ENCODE measurements around the gene MDGA2. TPM values are rescaled to one million over a fixed set of nuclear protein-coding genes. Genes with fewer than 3 reads are reported as not detected.

Gene MDGA2
- total RNA-seq, 1 donor: not detected

DNA sequence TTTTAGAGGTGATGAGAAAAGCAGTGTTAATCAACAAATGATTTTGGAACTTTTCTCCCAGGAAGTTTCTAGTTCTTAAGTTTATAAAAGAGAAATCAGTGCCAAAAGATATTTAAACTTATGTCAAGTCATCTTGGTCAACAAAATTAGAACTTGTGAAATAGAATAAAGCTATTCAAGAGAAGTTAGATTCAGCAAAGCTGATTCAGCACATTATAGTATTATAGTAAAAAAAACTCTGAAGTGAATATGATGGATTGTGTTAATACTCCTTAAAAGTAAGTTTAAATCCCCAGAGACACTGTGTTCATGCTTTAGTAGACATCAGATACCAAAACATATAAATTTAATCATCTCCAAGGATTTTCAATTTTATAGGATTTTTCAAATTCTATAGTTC lies 813.7 kb downstream of the MDGA2 start:
- no peak overlapping the region for H3K4me3 ChIP-seq (ENCODE audit: low read depth, low read length)
- no peak for DNase-seq (ENCODE audit: low read depth)
- TF ChIP-seq, protein P1, sequence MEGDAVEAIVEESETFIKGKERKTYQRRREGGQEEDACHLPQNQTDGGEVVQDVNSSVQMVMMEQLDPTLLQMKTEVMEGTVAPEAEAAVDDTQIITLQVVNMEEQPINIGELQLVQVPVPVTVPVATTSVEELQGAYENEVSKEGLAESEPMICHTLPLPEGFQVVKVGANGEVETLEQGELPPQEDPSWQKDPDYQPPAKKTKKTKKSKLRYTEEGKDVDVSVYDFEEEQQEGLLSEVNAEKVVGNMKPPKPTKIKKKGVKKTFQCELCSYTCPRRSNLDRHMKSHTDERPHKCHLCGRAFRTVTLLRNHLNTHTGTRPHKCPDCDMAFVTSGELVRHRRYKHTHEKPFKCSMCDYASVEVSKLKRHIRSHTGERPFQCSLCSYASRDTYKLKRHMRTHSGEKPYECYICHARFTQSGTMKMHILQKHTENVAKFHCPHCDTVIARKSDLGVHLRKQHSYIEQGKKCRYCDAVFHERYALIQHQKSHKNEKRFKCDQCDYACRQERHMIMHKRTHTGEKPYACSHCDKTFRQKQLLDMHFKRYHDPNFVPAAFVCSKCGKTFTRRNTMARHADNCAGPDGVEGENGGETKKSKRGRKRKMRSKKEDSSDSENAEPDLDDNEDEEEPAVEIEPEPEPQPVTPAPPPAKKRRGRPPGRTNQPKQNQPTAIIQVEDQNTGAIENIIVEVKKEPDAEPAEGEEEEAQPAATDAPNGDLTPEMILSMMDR (IDR thresholded peaks at IDR 0.05; ENCODE audit: insufficient read depth, low read length): no peak

GRCh38 chr14:46840944-46841720 lies 834.3 kb downstream of the MDGA2 start:
- no peak overlapping the region for H3K4me3 ChIP-seq (ENCODE audit: low read depth, low read length)
- TF ChIP-seq, protein P1 (IDR thresholded peaks at IDR 0.05; ENCODE audit: insufficient read depth, low read length): no peak
- no peak for DNase-seq (ENCODE audit: low read depth)

DNA sequence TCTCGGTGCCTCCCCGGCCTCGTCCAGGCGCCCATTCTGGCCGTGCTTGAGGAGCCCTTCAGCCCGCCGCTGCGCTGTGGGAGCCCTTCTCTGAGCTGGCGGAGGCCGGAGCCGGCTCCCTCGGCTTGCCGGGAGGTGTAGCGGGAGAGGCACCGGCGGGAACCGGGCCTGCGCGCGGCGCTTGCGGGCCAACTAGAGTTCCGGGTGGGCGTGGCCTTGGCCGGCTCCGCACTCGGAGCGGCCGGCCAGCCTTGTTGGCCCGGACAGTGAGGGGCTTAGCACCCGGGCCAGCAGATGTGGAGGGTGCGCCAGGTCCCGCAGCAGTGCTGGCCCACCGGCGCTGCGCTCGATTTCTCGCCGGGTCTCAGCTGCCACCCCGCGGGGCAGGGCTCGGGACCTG lies 855.1 kb downstream of the MDGA2 start:
- TF ChIP-seq, protein P1 (IDR thresholded peaks at IDR 0.05; ENCODE audit: insufficient read depth, low read length): no peak
- H3K4me3 ChIP-seq (ENCODE audit: low read depth, low read length): no peak overlapping the region
- no peak for DNase-seq (ENCODE audit: low read depth)

- no peak for DNase-seq (ENCODE audit: low read depth)
- H3K4me3 ChIP-seq (ENCODE audit: low read depth, low read length): no peak overlapping the region
- TF ChIP-seq, protein P1 (IDR thresholded peaks at IDR 0.05; ENCODE audit: insufficient read depth, low read length): no peak
Observed at GRCh38 chr14:46819117-46819516, 856.3 kb downstream of the MDGA2 start.

DNA sequence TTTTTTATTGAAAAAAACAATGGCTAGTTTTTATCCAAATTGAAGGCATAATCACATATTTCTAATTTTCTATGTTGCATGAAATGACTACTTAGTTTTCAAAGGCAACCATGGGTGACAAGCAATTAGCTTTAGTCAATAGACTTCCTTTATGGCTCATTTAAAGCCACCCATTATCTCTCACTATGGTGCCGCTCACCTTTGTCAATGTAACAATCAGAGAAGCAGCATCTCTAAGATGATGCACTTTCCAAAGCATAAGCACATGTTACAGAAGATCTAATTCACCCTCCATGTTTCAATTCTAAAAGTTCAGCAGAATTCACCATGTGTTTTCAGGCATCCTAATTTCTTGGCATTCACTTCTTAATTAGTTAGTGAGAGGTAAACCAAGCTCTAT lies 857.3 kb downstream of the MDGA2 start:
- no peak for DNase-seq (ENCODE audit: low read depth)
- H3K4me3 ChIP-seq (ENCODE audit: low read depth, low read length): no peak overlapping the region
- TF ChIP-seq, protein P1 (IDR thresholded peaks at IDR 0.05; ENCODE audit: insufficient read depth, low read length): no peak

- TF ChIP-seq, protein P1 (IDR thresholded peaks at IDR 0.05; ENCODE audit: insufficient read depth, low read length): no peak
- no peak overlapping the region for H3K4me3 ChIP-seq (ENCODE audit: low read depth, low read length)
- no peak for DNase-seq (ENCODE audit: low read depth)
Observed at GRCh38 chr14:46793144-46793543, 882.3 kb downstream of the MDGA2 start.

Small RNA genes within 50 kb of the gene (small RNA-seq; reads per million reads assigned to genes)
- not detected for gene RF00402

Data from fibroblast of the aortic adventitia (primary cell).